Measurements from ENCODE around the gene SNRK. TPM values are rescaled to one million over a fixed set of nuclear protein-coding genes. Genes with fewer than 3 reads are reported as not detected.

SNRK gene
- total and polyA plus RNA-seq, 2 donors (not counting 3 experiments of a cell fraction or from before 2014, with no cell fraction given) = 43.3 to 99.9 TPM

- no peaks in the 10 kb centered on the region for H3K9me3 ChIP-seq (replicated peaks; ENCODE audit: control insufficient read depth, insufficient read depth, low read length)
- TF ChIP-seq FOS (IDR thresholded peaks at IDR 0.05; ENCODE audit: borderline replicate concordance, insufficient read depth, low read length) = no peak
- no peak for TF ChIP-seq JUN (IDR thresholded peaks at IDR 0.05; ENCODE audit: borderline replicate concordance, insufficient read depth, insufficient read length, low read depth)
- no peak for TF ChIP-seq MYC (IDR thresholded peaks at IDR 0.05; ENCODE audit: low read depth, low read length)
- no peak for TF ChIP-seq MAX (IDR thresholded peaks at IDR 0.05; ENCODE audit: insufficient read depth, insufficient read length)
- TF ChIP-seq POLR2A (IDR thresholded peaks at IDR 0.05; ENCODE audit: low read depth, low read length) = no peak
- no peak for TF ChIP-seq POLR2AphosphoS5 (IDR thresholded peaks at IDR 0.05; ENCODE audit: insufficient read depth, low read depth, low read length)
- no peak for TF ChIP-seq CTCF (IDR thresholded peaks at IDR 0.05; ENCODE audit: extremely low read depth in 1 of 2, insufficient read depth in 1 of 2, low read depth in 1 of 2, low read length in 2 of 2)
- TF ChIP-seq EZH2 (IDR thresholded peaks at IDR 0.05; ENCODE audit: borderline replicate concordance, low read depth, low read length, severe bottlenecking) = no peak
- TF ChIP-seq GATA2 (IDR thresholded peaks at IDR 0.05; ENCODE audit: insufficient read depth, insufficient read length, low read depth, low read length) = no peak
- no peak for FAIRE-seq
- H3K4me2 ChIP-seq (ENCODE audit: insufficient read depth, low read length) = no peak overlapping the region
- H3K9me1 ChIP-seq (replicated peaks; ENCODE audit: control insufficient read depth, extremely low read depth, insufficient read depth, low read length) = no peaks in the 10 kb centered on the region
- no peaks in the 10 kb centered on the region for H3K27me3 ChIP-seq (ENCODE audit: control insufficient read depth in 2 of 2, insufficient read depth in 2 of 2, low read length in 2 of 2)
- H3K9ac ChIP-seq (replicated peaks; ENCODE audit: extremely low read depth, insufficient read depth, low read length) = no peak overlapping the region
- no peaks in the 10 kb centered on the region for H3K79me2 ChIP-seq (ENCODE audit: control insufficient read depth, insufficient read depth, low read length)
- no peak overlapping the region for H3K4me3 ChIP-seq (replicated peaks in 1 of 3; ENCODE audit: insufficient read depth in 1 of 3, low read depth in 1 of 3, low read length in 3 of 3)
- no TSS peak for BruUV-seq (replicated peaks)
- dilution Hi-C loops (cut with MboI; ENCODE audit: extremely low pct_ligation_motif_present, low sequenced_read_pairs) = no loop called here
- no peaks in the 10 kb centered on the region for H3K4me1 ChIP-seq (ENCODE audit: control insufficient read depth, extremely low read depth, insufficient read depth, low read length)
- no peaks in the 10 kb centered on the region for H4K20me1 ChIP-seq (replicated peaks; ENCODE audit: control insufficient read depth, extremely low read depth, insufficient read depth, low read length)
- intact Hi-C loops (cut with micrococcal nuclease) = no loop called here
- H3K36me3 ChIP-seq (ENCODE audit: control insufficient read depth in 2 of 2, extremely low read depth in 1 of 2, insufficient read depth in 2 of 2, low read length in 2 of 2) = peaks cover 0 to 4% of the 10 kb centered on the region in 2 experiments
- DNase-seq (ENCODE audit: low read depth, low spot score) = no peak
- CTCF ChIA-PET = interaction anchor here (1.3 kb wide), 1 partner anchor 112 kb away, joined by 3 read pairs; no protein-coding TSS in a partner anchor
- POLR2A ChIA-PET = no interaction called here
- no peak overlapping the region for H2AFZ ChIP-seq (ENCODE audit: low read depth, low read length)
- H3K27ac ChIP-seq (ENCODE audit: insufficient read depth, low read depth, low read length) = no peak overlapping the region
These were observed 80.5 kb downstream of the SNRK start for GRCh38 chr3:43366885-43367284.

All from endothelial cell of umbilical vein (primary cell).